ENCODE results near the gene GALNT18.

- TF ChIP-seq, protein P1, sequence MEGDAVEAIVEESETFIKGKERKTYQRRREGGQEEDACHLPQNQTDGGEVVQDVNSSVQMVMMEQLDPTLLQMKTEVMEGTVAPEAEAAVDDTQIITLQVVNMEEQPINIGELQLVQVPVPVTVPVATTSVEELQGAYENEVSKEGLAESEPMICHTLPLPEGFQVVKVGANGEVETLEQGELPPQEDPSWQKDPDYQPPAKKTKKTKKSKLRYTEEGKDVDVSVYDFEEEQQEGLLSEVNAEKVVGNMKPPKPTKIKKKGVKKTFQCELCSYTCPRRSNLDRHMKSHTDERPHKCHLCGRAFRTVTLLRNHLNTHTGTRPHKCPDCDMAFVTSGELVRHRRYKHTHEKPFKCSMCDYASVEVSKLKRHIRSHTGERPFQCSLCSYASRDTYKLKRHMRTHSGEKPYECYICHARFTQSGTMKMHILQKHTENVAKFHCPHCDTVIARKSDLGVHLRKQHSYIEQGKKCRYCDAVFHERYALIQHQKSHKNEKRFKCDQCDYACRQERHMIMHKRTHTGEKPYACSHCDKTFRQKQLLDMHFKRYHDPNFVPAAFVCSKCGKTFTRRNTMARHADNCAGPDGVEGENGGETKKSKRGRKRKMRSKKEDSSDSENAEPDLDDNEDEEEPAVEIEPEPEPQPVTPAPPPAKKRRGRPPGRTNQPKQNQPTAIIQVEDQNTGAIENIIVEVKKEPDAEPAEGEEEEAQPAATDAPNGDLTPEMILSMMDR (IDR thresholded peaks at IDR 0.05; ENCODE audit: low read depth, low read length, missing input control) = no peak
- TF ChIP-seq, protein P2, sequence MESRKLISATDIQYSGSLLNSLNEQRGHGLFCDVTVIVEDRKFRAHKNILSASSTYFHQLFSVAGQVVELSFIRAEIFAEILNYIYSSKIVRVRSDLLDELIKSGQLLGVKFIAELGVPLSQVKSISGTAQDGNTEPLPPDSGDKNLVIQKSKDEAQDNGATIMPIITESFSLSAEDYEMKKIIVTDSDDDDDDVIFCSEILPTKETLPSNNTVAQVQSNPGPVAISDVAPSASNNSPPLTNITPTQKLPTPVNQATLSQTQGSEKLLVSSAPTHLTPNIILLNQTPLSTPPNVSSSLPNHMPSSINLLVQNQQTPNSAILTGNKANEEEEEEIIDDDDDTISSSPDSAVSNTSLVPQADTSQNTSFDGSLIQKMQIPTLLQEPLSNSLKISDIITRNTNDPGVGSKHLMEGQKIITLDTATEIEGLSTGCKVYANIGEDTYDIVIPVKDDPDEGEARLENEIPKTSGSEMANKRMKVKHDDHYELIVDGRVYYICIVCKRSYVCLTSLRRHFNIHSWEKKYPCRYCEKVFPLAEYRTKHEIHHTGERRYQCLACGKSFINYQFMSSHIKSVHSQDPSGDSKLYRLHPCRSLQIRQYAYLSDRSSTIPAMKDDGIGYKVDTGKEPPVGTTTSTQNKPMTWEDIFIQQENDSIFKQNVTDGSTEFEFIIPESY (IDR thresholded peaks at IDR 0.05) = no peak
- TF ChIP-seq RAD21 (IDR thresholded peaks at IDR 0.05) (no peak), EGR1 (IDR thresholded peaks at IDR 0.05; ENCODE audit: low read depth in 2 of 2) (no peak), HNF4A (conservative IDR thresholded peaks at IDR 0.05) (no peak), TAF1 (conservative IDR thresholded peaks at IDR 0.05) (no peak), REST (IDR thresholded peaks at IDR 0.05) (no peak), JUND (IDR thresholded peaks at IDR 0.05) (no peak), GABPA (IDR thresholded peaks at IDR 0.05 in 1 of 2, conservative IDR thresholded peaks at IDR 0.05 in 1 of 2) (no peak), RXRA (IDR thresholded peaks at IDR 0.05) (no peak), ATF3 (IDR thresholded peaks at IDR 0.05) (no peak), SP1 (IDR thresholded peaks at IDR 0.05) (no peak), YY1 (IDR thresholded peaks at IDR 0.05) (no peak)
- TF ChIP-seq, protein P3, sequence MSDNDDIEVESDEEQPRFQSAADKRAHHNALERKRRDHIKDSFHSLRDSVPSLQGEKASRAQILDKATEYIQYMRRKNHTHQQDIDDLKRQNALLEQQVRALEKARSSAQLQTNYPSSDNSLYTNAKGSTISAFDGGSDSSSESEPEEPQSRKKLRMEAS (IDR thresholded peaks at IDR 0.05) = no peak
Observed at GRCh38 chr11:11387622-11388305, 234.0 kb downstream of the GALNT18 start.

All from liver (tissue), 3 donors.